NCI-H2029 (cell line): Measurements from ENCODE around the gene TSR3.

Source experiments
- DNase-seq: peaks from one replicate; lab custom pipeline; 2025; lab: John Stamatoyannopoulos, UW

The TSR3 gene

GRCh38 chr16:1351582-1352362 is at the start of gene TSR3, which contains the start of gene GNPTG:
TSS of gene TSR3 (minus strand) at chr16:1351878. CDS start at chr16:1351804, 74 bp downstream.
TSS of gene GNPTG (plus strand) at chr16:1351931. CDS start at chr16:1351966, 35 bp downstream.
- peak; percentile 71 for DNase-seq

GRCh38 chr16:1401061-1401757 is 49.5 kb upstream of the TSR3 start:
- DNase-seq: no peak

DNA sequence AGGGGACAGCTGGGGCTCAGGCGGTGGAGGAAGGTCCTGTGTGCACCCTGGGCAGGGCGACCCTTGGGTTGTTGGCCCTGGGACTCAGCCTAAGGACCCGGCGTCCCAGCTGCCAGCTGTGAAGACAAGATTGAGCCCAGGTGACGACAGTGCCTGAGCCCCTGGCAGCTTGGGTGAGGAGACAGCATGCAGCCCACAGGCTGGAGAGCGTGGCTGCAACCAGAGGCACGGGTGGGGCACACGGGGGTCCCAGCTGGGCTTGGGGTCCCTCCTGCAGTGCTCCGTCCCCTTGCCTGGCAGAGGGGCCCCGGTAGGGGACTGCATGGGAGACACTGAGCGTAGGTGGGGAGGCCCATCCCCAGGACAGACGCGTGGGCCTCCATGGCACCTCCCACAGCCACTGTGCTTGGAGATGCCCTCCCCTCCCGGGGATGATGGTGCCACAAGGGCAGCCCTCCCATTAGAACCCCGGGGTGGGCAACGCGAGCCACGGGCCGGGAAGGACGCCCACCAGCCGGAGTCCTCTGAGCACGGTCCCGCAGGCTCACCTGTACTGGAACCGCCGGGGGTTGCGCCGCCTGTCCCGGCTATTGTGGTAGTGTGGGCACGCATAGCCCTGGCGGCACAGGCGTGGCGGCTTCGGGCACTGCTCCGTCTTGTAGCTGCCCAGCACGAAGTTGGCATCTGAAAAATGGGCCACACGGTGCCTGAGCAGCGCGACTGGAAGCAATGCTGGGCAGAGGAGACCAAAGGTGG is 47.3 kb upstream of the TSR3 start:
- no peak for DNase-seq

GRCh38 chr16:1398351-1398750 is 46.7 kb upstream of the TSR3 start:
- DNase-seq: no peak

- DNase-seq: no peak
These were observed 46.1 kb upstream of the TSR3 start for GRCh38 chr16:1397779-1398178.

GRCh38 chr16:1395444-1396031 is 43.9 kb upstream of the TSR3 start:
- DNase-seq: no peak

DNA sequence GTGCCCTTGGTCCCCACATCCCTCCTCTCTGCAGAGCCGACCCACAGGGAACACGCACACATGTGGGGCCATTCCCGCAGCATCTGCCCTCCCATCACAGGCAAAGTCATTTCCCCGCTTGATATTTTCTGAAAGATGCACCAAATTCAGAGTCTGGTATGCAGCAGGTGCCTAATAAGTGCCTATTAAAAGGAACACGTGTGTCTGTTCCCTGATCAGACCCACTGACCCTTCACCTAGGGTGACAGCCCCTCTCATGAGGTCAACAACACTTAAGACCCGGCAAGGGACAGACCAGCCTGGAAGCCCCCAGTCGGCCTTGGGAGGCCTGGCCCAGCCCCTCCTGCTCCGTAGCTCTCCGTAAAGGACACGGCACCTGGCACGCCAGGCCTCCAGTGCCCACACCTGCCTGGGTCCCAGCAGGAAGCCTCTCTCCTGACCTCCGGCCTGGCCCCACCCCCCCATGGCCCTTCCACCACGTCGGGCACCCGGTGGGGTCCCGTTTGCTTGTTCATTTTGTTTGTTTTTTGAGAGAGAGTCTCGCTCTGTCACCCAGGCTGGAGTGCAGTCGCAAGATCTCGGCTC is 42.8 kb upstream of the TSR3 start:
- no peak for DNase-seq

GRCh38 chr16:1393613-1394176 is 42.0 kb upstream of the TSR3 start:
- no peak for DNase-seq

DNA sequence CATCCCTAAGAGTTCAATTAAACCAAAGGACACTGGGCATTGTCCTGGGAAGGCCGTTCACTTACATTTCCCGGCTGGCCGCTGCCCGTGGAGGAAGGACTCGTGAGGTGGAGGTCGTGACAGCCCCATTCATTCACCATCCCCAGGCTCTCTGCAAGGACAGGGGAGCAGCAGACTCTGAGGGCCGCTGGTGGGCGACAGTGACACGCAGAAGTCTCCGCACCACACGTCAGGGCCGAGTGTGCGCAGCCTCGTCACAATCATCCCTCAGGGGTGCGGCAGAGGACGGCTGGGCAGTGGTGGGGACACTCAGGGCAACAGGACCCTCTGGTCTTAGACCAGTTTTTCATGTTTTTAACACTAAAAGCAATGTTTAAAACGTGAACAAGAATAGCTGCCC is 41.1 kb upstream of the TSR3 start:
- DNase-seq: no peak

- DNase-seq: no peak
These were observed 38.6 kb upstream of the TSR3 start for GRCh38 chr16:1390239-1390779.

DNA sequence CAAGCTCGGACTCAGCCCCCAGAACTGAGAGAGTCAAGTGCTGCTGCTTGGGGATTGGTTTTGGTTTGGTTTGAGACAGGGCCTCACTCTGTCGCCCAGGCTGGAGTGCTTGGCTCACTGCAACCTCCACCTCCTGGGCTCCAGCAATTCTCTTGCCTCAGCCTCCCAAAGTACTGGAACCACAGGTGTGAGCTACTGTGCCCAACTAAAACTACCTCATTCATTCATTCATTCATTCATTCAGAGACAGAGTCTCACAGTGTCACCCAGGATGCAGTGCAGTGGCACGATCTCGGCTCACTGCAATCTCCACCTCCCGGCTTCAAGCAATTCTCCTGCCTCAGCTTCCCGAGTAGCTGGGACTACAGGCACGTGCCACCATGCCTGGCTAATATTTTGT is 38.1 kb upstream of the TSR3 start:
- no peak for DNase-seq

DNA sequence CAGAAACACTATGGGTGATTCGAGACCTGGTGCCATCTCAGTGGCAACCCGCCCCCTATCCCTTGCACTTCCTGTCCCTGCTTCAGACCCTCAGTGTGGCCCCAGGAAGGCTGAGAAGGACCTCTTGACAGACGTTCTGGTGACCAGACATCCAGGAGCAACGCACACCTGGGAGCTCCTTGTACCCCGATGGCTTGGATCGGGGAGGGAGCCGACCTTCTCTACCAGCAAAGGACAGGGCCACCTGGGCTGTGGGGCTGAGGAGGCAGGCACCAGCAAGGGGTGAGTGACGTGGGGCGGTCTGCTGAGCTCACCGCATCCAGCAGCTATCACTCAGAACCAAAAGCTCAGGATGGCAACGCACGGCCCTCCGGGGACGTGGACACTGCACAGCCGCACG is 35.7 kb upstream of the TSR3 start:
- DNase-seq: no peak

GRCh38 chr16:1385232-1385631 is 33.6 kb upstream of the TSR3 start:
- no peak for DNase-seq

DNA sequence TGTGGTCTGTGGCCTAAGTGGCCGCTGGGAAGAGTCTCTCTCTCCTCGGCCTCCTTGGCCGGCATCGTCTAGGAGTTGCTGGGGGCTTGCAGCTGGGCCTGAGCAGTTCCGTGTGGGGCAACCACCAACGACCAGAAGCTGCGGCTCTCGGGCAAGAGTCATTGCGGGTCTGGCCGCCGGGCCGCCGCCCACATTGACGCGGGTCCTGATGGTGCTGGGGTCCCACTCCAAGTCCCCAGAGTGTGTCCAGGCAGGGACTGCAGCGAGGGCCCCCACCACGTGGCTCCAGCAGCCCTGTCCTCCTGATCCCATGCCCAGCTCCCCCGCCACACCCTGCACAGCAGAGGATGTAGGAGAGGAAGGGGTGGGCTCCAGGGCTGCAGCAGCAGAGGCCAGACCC is 31.9 kb upstream of the TSR3 start:
- no peak for DNase-seq

GRCh38 chr16:1381612-1382406 is 30.1 kb upstream of the TSR3 start:
- DNase-seq: no peak

DNA sequence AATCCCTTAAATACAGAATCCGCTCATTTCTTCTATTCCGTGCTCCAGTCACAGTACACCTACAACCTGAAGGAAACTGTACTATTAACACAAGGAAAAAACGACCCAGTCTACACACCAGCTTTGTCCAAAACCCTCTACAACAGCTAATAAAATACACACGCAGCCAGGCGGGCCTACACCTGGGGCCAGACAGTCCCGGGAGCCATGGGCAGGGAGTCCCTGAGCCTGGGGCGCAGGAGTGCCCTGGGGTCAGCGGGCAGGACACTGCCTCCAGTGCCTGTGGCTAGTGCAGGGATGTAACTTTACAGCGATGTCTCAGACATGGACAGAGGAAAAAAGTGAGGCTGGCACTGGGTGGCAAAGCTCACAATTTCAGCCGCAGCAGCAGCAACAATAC is 28.5 kb upstream of the TSR3 start:
- no peak for DNase-seq

- peak; percentile 46 for DNase-seq
These were observed 27.8 kb upstream of the TSR3 start for GRCh38 chr16:1379304-1380076.

GRCh38 chr16:1378804-1379303 is 27.2 kb upstream of the TSR3 start:
- DNase-seq: no peak

- DNase-seq: no peak
These were observed 26.6 kb upstream of the TSR3 start for GRCh38 chr16:1378087-1378803.
